PC-3 (cell line): Measurements from ENCODE around the gene SDHAF3. TPM values are rescaled to one million over a fixed set of nuclear protein-coding genes. Genes with fewer than 3 reads are reported as not detected.

Experiments
- ATAC-seq: fragments of 200-7000 bp; cut with Tn5 transposase; 2 replicates; pipeline ENCODE4 v1.9.1; 2020; ENCODE audit warnings: mild to moderate bottlenecking, moderate library complexity
- BruUV-seq: library from RNA; stranded (reverse); fragments of 400-500 nt; replicated peaks from 2 replicates; lab custom pipeline; 2021; lab: Mats Ljungman, UMichigan
- CTCF ChIA-PET: fragments of 300-600 bp; sonication (Branson Sonifier 250); formaldehyde crosslinking; loops from one replicate; lab custom pipeline; 2022; ENCODE audit warnings: antibody characterized with exemption; lab: Charles Lee
- POLR2A ChIA-PET: fragments of 300-600 bp; sonication (Branson Sonifier 250); formaldehyde crosslinking; loops from one replicate; lab custom pipeline; 2022; ENCODE audit warnings: antibody characterized with exemption; ENCODE audit not compliant: unreplicated experiment; lab: Charles Lee
- DNase-seq: peaks from one replicate; pipeline ENCODE4 v3.0.0-alpha.2; 2015
- H2AFZ ChIP-seq: fragments of 300-600 bp; sonication (generic); 2 replicates; pipeline ENCODE4 v1.6.0; 2016; ENCODE audit warnings: antibody characterized with exemption, low read length
- H3F3A ChIP-seq: fragments of 300-600 bp; sonication (generic); one replicate; pipeline ENCODE4 v1.6.0; 2017; ENCODE audit warnings: antibody characterized with exemption, low read length, control low read depth, mild to moderate bottlenecking; ENCODE audit not compliant: unreplicated experiment
- H3K27ac ChIP-seq: fragments of 300-600 bp; sonication (generic); 2 replicates; pipeline ENCODE4 v1.5.1; 2016; ENCODE audit warnings: mild to moderate bottlenecking, low read length
- H3K27me3 ChIP-seq: fragments of 300-600 bp; sonication (generic); 2 replicates; pipeline ENCODE4 v1.6.1; 2016; ENCODE audit warnings: low read length, mixed read lengths
- H3K36me3 ChIP-seq: fragments of 300-600 bp; sonication (generic); 2 replicates; pipeline ENCODE4 v1.6.1; 2016; ENCODE audit warnings: low read depth, mixed run types, low read length, mixed read lengths
- H3K4me1 ChIP-seq: fragments of 300-600 bp; sonication (generic); 2 replicates; pipeline ENCODE4 v1.5.1; 2016; ENCODE audit warnings: low read length; ENCODE audit not compliant: insufficient read depth
- H3K4me2 ChIP-seq: fragments of 300-600 bp; sonication (generic); 2 replicates; pipeline ENCODE4 v1.6.0; 2016; ENCODE audit warnings: low read length
- H3K4me3 ChIP-seq: fragments of 300-600 bp; sonication (generic); 2 replicates; pipeline ENCODE4 v1.5.1; 2016; ENCODE audit warnings: mild to moderate bottlenecking, low read length, mixed read lengths
- H3K79me2 ChIP-seq: fragments of 300-600 bp; sonication (generic); 2 replicates; pipeline ENCODE4 v1.6.1; 2017; ENCODE audit warnings: low read length, mixed read lengths
- H3K9ac ChIP-seq: fragments of 300-600 bp; sonication (generic); 2 replicates; pipeline ENCODE4 v1.6.0; 2016; ENCODE audit warnings: mild to moderate bottlenecking, low read length
- H3K9me2 ChIP-seq: fragments of 300-600 bp; sonication (generic); replicated peaks from 2 replicates; pipeline ENCODE4 v1.6.1; 2016; ENCODE audit warnings: mixed run types, low read length, mixed read lengths
- H3K9me3 ChIP-seq: fragments of 300-600 bp; sonication (generic); 2 replicates; pipeline ENCODE4 v1.6.1; 2016; ENCODE audit warnings: low read length, mixed read lengths
- H4K20me1 ChIP-seq: fragments of 300-600 bp; sonication (generic); 2 replicates; pipeline ENCODE4 v1.6.1; 2016; ENCODE audit warnings: low read length, mixed read lengths
- EZH2 ChIP-seq: fragments of 300-600 bp; sonication (generic); IDR thresholded peaks from one replicate; pipeline ENCODE4 v1.6.1; 2017; ENCODE audit warnings: antibody characterized with exemption, mild to moderate bottlenecking, low read length; ENCODE audit not compliant: unreplicated experiment
- EZH2phosphoT487 ChIP-seq: fragments of 300-600 bp; sonication (generic); IDR thresholded peaks from 2 replicates; pipeline ENCODE4 v1.6.1; 2018; ENCODE audit warnings: mild to moderate bottlenecking, antibody characterized with exemption, low read length, borderline replicate concordance
- intact Hi-C: fragments of 100-400 bp; cut with micrococcal nuclease; formaldehyde crosslinking; loops from 2 replicates; pipeline ENCODE4 v1.9.0; 2023
- total RNA-seq: library from RNA; depleted of rRNA; stranded (reverse); fragments of >200 nt; gene quantifications from 2 replicates; pipeline ENCODE4 v1.2.3, GENCODE V29; 2014
- TF ChIP-seq, protein P1 (sequence below): fragments of 300-600 bp; sonication (generic); conservative IDR thresholded peaks from 2 replicates; pipeline ENCODE4 v1.5.1; 2017; ENCODE audit warnings: antibody characterized with exemption, low read depth, mild to moderate bottlenecking, low read length

The SDHAF3 gene
- total RNA-seq, 1 experiment from 2014 or later, result 19.9 TPM

DNA sequence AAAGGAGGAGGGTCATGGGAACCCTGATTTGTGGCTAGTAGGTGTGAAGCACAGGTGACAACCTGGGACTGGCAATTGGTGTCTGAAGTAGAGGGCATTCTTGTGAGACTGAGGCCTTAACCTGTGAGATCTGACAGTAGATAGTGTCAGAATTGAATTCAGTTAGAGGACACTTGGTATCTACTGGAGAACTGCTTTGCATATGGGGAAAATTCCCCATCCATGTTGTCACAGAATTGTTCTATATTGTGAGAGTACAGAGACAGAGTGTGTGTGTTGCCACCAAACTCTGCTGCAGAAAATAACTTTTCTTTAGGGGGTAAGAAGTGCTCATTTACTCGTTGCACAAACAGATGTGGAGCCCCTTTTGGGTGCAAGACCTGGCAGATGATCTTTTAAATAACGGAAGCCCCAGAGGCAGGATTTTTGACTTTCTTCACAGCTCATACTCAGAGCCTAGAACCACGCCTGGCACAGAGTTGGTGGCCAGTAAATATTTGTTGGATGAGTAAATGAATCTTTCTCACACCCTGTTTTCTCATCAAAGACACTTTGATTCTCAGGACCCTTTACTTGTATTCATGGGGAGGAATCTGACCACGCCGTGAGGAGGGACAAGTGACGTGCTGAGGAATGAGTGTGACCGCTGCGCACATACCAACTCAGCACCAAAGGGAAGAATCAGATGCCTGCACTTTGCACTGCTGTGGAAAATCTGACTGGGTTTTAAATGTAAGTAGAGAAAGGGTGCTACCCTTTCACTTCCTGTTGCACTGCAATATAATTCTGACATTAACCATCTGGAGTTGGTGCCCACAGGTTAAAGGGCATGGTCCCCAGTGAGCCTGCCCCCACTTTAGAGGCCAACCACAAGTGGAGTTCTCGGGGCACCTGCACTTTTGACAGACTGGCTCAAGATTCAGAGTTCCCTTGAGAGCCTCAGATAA lies 39.2 kb upstream of the SDHAF3 start:
- ATAC-seq, result no peak
- H3K4me3 ChIP-seq, result no peak overlapping the region
- H3K9ac ChIP-seq, result no peak overlapping the region
- TF ChIP-seq EZH2, result no peak
- TF ChIP-seq, protein P1, sequence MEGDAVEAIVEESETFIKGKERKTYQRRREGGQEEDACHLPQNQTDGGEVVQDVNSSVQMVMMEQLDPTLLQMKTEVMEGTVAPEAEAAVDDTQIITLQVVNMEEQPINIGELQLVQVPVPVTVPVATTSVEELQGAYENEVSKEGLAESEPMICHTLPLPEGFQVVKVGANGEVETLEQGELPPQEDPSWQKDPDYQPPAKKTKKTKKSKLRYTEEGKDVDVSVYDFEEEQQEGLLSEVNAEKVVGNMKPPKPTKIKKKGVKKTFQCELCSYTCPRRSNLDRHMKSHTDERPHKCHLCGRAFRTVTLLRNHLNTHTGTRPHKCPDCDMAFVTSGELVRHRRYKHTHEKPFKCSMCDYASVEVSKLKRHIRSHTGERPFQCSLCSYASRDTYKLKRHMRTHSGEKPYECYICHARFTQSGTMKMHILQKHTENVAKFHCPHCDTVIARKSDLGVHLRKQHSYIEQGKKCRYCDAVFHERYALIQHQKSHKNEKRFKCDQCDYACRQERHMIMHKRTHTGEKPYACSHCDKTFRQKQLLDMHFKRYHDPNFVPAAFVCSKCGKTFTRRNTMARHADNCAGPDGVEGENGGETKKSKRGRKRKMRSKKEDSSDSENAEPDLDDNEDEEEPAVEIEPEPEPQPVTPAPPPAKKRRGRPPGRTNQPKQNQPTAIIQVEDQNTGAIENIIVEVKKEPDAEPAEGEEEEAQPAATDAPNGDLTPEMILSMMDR, result no peak
- no peak for TF ChIP-seq EZH2phosphoT487
- no peaks in the 10 kb centered on the region for H3K79me2 ChIP-seq
- peaks cover 7% of the 10 kb centered on the region; the same call in 1 of the 2 replicates for H3K27me3 ChIP-seq
- no peaks in the 10 kb centered on the region for H3K9me2 ChIP-seq
- no peaks in the 10 kb centered on the region for H4K20me1 ChIP-seq
- no peak overlapping the region for H3K27ac ChIP-seq
- no peaks in the 10 kb centered on the region for H3K4me1 ChIP-seq
- no peaks in the 10 kb centered on the region for H3F3A ChIP-seq
- BruUV-seq, result no TSS peak
- ChIA-PET CTCF (no interaction called here), POLR2A (no interaction called here)
- H3K9me3 ChIP-seq, result no peaks in the 10 kb centered on the region
- intact Hi-C loops, result no loop called here
- no peak overlapping the region for H2AFZ ChIP-seq
- no peaks in the 10 kb centered on the region for H3K36me3 ChIP-seq
- H3K4me2 ChIP-seq, result no peak overlapping the region
- no peak for DNase-seq

DNA sequence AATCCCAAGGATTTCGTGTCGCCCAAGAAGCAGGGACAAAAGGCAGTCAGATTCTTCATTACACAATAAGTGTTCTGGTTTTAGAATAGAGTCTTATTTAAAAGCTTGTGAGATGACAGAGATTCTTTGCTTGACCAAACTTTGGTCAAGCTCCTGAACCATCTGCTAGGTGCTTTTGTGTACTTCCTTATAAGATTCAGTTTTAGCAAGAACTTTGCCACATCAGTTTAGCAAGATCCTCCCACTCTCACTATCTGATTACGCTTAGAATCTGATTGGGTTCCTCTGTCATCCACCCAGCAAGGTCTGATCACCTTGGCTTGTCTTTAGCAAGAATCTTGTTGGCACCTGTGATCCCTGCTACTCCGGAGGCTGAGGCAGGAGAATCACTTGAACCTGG lies 38.2 kb upstream of the SDHAF3 start:
- no peak overlapping the region for H3K4me2 ChIP-seq
- H3K9ac ChIP-seq, result no peak overlapping the region
- no peaks in the 10 kb centered on the region for H3K9me3 ChIP-seq
- H2AFZ ChIP-seq, result no peak overlapping the region
- ATAC-seq (no peak), DNase-seq (no peak)
- CTCF ChIA-PET, result no interaction called here
- no peaks in the 10 kb centered on the region for H3F3A ChIP-seq
- no peaks in the 10 kb centered on the region for H3K4me1 ChIP-seq
- BruUV-seq, result no TSS peak
- no peak overlapping the region for H3K4me3 ChIP-seq
- intact Hi-C loops, result no loop called here
- H3K27ac ChIP-seq, result no peak overlapping the region
- no peaks in the 10 kb centered on the region for H3K36me3 ChIP-seq
- H3K9me2 ChIP-seq, result no peaks in the 10 kb centered on the region
- no peaks in the 10 kb centered on the region for H3K79me2 ChIP-seq
- no peaks in the 10 kb centered on the region for H4K20me1 ChIP-seq
- H3K27me3 ChIP-seq, result peaks cover 7% of the 10 kb centered on the region; the same call in 1 of the 2 replicates
- POLR2A ChIA-PET, result no interaction called here
- TF ChIP-seq EZH2 (no peak), EZH2phosphoT487 (no peak)
- TF ChIP-seq, protein P1, result no peak
